LNCAP (cell line): ENCODE data around the gene WDR27.

Source experiments
- CTCF ChIP-seq: fragments of 450-650 bp; IDR thresholded peaks from 2 replicates; pipeline ENCODE4 v1.5.1; 2017; ENCODE audit warnings: mild to moderate bottlenecking

The WDR27 gene

GRCh38 chr6:169701954-169702839, at the start of gene WDR27, which contains the start of gene C6orf120:
Gene WDR27, minus strand, starts transcription at chr6:169702029. Its CDS starts 13,024 bp downstream, at chr6:169689005.
Gene C6orf120, plus strand, starts transcription at chr6:169702126. Its CDS starts 334 bp downstream, at chr6:169702460.
- no peak for TF ChIP-seq CTCF

DNA sequence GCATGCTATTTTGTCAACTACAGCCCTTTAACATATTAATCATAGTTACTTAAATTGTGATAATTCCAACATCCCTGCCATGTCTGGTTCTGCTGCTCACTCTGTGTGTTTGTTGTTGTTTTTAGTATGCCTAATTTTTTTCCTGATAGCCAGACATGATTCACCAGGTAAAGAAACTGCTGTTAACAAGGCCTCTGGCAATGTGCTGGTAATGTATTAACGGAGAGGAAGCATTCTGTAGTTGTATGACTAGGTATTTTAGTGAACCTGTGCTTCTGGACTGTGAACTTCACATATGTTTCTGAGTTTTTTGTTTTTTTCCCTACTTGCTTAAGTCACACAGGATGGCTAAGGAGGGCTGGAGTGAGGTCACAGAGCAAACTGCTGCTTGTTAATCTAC, 44.7 kb upstream of the WDR27 start:
- TF ChIP-seq CTCF = no peak

GRCh38 chr6:169745405-169745804, 43.6 kb upstream of the WDR27 start:
- no peak for TF ChIP-seq CTCF

DNA sequence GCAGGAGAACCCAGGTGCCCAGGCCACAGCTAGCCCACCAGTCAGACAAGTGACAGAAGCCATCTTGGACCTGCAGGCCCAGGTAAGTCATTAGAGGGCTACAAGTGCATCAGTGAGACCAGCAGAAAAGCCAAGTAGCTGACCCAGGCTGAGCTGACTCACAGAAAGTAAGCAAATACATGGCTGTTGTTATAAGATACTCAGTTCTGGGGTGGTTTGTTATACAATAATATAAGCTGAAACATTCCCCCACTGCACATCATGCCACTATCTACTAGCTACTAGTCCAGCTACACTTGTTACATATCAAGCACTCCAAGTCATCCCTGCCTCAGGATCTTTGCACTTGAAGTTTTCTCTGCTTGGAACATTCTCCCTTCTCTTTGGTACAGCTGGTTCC, 39.5 kb upstream of the WDR27 start:
- no peak for TF ChIP-seq CTCF

GRCh38 chr6:169738976-169739529, 37.2 kb upstream of the WDR27 start:
- no peak for TF ChIP-seq CTCF

DNA sequence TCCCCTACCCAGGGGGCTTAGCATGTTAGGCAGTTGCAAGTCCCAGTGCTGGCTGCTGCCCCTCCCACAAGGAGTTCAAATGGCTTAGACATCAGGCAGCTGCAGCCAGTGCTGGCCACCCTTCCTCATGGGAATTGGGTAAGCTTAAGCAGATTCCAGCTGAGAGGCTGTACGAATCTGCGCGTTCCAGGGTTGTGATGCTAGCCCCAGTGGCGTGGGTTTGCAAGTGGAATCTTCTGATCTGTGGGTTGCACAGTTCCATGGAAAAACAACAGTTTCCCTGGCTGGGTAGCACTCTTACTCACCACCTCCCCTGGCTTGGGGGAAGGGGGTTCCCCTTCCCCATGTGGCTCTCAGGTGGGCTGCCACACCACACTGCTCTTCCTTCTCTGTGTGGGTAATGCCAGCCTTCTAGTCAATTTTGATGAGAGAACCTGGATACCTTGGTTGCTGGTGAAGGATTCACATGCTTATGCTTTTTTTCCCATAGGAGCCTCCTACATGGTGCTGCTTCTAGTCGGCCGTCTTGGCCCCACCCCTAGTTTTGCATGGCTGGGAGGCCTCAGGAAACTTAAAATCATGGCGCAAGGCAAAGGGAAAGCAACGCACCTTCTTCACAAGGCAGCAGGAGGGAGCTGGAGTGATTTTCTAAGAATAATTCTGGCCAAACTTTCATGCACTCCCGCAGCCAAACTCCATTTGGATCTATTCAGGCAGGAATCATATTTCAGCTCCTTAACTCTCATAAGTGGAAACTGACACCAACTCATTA, 36.6 kb upstream of the WDR27 start:
- no peak for TF ChIP-seq CTCF

- no peak for TF ChIP-seq CTCF
Measured at GRCh38 chr6:169729961-169730360, 28.1 kb upstream of the WDR27 start.
